Inferior parietal cortex (tissue), 1 donor: Measurements from ENCODE around the gene OMP.

Source experiments
- DNase-seq: peaks from one replicate; pipeline ENCODE4 v3.0.0-alpha.2; 2016; ENCODE audit errors: extremely low spot score

The OMP gene

DNA sequence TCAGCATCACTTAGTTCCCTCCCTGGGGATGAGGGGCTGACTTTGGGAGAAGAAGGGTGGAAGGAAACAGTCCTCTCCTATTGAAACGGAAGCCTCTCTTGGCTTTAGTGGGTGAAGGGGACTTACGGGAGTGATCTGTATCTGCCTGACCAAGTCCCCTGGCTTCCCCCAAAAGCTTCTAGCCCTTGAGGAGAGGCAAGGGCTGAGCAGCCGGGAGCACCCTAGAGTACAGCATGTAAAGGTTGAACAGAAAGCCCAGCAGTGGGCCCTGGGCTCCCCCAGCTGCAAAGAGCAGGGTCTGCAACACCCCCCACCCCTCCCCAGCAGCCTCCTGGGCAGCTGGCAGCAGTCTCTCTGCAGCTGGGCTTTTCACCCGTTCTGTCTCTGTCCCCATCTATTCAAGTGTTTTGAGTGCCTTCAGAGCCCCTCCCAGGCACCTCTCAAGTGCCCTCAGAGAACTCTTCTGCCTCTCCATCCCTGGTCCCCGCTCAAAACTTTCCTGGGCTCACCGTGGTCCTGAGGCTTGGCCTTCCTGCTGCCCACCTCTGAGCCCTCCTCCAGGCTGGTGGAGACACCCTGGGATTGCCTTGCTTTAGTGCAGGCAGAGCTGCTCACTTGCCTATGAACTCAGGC is 33.2 kb upstream of the OMP start:
- DNase-seq, result no peak

DNA sequence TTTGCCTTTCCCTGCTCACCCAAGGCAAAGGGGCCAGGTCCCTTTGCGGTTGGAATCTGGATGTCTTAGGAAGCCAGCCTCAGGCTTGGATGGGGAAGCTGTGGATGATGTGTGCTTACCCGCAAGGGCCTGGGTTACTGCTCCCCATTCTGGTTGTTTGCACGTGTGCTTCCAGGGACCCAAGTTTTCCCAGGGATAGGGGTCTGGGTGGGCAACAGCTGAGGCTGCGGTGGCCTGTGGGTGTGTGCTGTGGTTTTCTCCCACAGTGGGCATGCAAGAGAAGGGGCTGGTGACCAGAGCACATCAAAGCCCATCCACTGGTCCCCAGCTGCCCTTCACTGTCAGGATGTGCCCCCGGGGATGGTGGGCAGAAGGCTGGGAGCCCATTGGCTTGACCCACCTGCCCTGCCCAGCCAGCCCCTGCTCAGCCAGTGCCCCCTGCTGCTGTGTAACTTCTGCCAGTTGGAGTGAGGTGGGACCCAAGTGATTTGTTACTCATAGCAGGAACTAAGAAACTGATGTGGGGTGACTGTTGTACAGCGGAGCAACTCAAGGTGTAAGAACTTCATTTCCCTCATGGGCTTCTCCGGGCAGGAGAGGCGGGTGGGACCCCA is 32.6 kb upstream of the OMP start:
- DNase-seq, result no peak

DNA sequence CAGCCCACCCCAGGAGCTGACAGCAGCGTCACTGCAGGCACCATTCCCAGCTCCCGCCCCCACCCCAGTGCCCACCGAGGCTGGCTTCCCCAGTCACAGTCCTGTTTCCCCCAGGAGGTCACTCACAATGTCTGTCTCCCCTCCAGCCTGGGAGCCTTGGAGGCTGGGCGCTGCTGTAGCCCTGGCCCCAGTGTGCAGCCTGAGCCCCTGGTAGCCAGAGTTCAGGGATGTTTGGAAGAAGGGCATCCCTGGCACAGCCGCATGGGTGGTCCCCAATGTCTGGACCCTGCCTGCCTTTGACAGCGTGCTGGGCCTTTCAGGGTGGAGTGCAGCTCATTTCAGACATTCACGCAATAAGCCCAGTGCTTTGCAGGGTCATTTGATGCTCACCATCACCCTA is 31.6 kb upstream of the OMP start:
- DNase-seq, result no peak

DNA sequence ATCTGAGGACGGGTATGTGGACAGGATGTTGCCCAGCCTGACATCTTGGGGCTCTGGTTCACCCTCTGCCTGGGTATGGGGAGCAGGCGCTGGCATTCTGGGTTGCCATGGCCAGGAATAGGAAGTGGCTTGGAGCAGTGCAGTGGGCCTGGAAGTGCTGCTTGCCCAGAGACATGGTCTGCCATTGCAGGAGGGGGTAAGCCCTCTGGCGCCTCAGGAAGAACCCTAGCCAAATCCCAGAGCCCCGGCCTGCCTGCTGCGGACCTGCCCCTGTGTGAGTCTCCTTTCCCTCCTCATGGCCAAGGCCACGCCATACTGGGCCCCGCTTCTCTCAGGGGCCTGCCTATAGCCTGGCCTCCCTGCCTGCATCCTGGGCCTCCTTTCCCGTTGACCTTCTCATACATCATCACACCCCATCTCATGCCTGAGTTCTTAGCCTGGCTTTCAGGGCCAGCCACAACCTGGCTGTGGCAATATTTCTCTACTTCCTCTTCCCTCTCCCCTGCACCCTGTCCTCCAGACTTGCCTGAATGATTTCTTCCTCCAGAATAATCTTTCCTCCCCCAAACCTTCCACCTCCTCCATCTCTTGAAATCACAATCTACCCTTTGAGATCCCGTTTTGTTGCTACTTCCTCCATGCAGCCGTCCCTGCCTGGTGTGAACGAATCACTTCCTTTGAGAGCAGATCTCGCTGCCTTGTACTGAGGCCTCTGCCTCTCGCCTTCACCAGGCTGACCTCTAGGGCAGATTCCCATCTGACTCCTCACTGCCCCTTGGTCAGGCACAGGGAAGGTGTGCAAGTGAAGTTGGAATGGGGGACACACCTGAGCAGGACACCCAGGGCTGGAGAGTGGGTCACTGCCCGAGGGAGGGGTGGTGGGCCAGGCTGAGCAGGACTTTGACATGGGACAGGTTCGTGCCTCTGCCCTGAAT is 30.7 kb upstream of the OMP start:
- DNase-seq, result no peak

DNA sequence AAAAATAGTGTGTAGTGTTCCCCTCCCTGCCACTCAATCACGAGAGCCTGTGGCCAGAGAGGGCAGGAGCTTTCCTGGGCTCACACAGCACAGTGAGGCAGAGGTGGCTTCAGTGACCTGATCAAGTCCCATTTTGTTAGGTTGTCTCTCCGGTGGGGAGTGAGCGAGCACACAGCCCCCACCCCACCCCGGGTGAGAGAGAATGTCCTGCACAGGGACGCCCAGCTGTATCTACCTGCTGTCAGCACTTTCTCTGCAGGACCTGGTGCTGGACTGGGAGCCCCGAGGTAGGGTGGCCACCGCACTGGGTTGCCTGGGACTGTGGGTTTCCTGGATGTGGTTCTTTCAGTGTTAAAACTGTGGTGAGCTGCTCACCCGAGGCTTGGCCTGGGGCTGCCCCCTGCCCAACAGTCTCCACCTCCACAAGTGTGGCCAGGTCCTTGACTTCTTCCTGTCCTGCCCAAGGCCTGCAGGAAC is 29.8 kb upstream of the OMP start:
- no peak for DNase-seq

DNA sequence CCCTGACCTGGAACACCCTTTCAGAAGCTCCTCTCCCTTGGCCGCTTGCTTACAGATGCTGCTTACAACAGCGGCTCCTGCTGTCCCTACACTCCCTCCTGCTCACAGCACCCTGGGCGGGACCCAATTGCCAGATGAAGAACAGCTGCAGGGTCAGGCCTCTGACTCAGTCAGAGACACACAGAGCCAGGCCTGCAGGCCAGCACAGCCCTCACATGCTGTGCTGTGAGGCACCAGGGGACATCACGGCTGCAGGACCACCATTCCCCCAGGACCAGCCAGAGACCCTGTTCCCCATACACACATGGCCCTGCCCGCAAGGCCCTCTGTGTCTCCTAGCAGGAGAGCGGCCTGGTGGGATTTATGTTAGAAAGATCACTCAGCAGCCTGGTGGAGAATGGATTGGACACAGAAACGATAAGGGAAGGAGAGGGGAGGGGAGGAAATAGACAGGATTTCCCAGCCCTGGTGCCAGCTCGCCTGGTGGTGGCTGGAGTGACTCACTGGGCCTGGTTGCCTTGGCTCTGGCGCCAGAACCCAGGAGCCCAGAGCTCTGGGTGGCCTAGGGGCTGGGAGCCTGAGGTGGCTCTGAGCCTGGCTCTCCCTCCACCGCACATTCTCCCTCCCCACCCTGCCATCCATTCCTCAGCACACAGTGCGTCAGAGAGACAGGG is 29.2 kb upstream of the OMP start:
- no peak for DNase-seq

DNA sequence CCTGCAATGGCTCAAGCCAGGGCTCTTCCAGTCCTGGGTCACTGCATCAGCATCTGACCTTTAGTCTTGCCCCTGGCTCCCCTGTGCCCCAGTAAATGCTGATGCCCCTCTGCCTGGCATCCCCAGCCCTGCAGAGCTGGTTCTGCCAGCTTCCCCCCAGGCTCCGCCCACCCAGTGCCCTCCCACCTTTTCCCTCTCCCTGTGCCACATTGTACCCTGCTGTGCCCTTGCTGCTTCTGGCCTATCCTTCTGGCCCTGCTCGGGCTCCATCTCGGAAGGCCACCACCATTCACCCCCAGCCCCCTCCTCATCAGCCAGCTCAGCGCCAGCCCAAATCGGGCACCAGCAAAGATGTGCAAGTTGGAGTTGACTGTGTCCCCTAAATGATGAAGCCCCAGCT is 28.4 kb upstream of the OMP start:
- no peak for DNase-seq

DNA sequence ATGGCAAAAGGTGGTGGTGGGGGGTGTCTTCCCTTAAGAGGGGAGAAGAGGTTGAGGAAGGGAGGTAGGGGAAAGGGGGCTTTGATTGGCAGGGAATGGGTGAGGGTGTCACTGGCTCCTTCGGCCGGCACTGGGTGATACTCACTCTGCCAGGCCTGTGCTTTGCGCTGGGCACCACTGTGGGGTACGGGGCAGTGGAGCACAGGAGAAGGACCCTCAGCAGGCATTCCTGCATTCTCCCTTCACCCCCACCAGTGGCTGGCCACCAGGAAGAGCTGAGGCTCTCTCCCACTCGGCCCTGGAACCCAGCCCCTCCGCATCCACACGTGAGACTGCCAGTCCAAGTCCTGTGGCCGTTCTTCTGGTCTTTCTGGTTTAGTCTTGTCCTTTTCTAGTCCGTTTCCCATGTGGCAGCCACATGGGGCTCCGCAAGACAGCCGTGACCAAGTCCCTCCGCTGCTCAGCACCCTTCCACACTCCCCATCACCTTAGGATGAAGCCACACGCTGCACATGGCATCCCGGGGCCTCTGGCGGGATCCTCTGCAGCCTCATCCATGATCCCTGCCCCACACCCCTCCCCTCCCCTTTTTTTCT is 27.9 kb upstream of the OMP start:
- DNase-seq, result no peak

DNA sequence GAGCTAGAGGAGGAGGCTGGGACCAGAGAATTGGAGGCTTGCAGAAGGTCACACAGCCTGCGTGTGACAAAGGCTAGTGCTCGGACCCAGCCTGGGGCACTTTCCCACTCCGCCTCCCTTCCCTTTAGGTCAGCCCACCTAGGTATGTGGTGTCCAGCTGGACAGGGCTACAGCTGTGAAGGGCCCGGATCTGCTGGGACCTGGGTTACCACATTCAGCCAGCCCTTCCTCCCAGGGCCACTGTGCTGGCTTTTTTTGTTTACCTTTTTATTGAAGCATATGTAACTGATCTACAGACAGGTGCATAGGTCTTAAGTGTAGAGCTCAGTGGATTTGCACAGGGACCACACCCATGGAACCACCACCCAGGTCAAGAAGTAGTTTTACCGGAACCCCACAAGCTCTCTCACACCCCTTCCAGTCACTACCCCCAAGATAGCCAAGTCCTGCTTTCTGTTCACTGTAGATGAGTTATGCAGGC is 27.2 kb upstream of the OMP start:
- no peak for DNase-seq

DNA sequence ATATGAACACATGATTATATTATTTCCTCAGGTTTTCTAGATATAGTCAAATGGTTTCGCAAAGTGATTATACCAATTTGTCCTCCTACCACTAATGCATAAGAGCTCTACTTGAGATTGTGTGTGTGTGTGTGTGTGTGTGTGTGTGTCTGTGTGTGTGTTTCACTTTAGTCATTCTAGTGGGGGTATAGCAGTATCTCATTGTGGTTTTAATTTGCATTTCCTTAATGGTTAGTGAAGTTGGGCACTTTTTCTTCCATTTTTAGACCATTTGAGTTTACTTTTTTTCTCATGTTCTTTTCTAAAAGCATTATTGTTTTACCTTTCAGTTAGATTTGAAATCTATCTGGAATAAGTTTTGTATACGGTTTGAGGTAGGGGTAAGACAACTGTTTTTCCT is 23.0 kb upstream of the OMP start:
- no peak for DNase-seq

DNA sequence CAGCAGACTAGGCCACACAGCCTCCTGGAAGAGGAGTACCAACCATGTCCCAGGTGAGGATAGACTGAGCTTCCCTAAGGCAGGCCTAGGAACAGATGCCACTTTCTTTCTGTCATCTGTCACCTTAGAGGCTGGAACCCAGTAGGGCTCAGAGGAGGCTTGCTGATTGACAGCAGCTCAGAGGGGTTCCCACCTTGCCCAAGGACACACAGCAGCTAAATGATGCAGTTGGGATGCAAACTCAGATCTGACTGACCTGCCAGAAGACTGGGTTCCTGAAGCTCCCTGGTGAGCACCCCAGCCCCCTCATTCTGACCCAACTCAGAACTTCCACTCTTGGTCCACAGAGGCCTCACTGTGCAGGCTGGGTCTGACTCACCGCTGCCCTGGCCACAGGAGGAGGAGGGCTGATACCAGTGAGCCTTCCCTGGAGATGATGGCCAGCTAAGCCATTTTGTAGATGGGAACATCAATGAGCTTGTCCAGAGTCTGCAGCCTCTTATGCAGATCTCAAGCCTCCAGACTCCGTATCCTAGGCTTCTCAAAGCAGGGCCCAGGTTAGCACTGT is 21.9 kb upstream of the OMP start:
- no peak for DNase-seq

DNA sequence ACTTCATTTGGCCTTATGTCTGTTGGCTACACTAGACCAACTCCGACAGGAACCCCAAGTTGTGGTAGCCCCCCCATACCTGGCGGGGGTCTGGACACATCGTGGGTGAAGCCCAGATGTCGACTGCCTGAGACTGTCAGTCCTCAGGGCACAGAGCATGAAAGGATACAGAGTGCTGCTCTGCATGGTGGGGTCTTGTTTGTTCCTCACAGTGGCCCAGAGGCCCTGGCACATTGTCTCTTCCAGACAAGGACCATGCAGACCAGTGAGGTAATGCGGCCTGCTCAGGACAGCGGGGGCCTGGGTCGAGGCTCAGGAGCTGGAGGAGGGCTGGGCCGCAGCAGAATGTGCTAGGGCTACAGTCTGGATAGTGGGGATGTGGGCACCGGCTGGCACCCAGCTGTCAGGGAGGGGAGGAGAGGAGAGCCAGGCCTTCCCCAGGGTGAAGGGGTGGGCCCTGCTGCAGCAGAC is 21.2 kb upstream of the OMP start:
- no peak for DNase-seq

DNA sequence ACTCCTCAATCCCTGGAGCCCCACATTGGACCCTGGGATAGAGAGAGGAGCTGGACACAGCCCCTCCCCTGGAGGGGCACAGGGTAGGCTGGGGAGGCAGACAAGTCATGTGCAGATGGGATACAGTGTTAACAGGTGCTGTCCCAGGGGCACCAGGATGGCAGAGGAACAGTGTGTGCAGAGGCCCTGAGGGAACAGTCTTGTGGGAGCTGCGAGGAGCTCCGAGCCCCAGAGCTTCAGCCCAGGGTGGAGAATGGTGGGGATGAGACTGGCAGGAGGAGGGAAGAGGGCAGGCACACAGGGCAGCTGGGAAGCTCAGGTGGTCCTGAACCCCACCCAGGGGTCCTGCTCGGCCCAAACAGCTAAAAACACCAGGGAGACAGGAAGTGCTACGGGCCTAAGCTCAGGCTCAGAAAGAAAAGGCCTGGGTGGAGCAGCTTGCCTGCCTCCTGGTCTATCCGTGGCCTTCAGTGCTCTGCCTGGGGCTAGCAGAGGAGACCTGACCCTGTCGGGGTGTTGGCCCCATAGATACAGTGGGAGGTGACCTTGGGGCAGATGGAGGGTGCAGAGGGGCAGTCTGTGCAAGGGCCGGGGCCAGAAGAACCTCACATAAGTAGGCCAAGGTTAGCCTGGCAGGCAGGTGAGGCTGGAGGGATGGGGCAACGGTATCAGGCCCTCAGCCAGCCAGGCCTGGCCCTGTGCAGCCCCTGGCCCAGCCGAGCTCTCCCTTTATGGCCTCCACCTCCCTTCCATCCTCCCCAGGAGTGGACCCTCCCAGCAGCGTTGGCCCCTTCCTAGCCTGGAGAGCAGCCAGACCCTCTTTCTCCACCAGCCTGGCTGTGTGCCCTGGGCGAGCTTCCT is 20.4 kb upstream of the OMP start:
- DNase-seq, result no peak

DNA sequence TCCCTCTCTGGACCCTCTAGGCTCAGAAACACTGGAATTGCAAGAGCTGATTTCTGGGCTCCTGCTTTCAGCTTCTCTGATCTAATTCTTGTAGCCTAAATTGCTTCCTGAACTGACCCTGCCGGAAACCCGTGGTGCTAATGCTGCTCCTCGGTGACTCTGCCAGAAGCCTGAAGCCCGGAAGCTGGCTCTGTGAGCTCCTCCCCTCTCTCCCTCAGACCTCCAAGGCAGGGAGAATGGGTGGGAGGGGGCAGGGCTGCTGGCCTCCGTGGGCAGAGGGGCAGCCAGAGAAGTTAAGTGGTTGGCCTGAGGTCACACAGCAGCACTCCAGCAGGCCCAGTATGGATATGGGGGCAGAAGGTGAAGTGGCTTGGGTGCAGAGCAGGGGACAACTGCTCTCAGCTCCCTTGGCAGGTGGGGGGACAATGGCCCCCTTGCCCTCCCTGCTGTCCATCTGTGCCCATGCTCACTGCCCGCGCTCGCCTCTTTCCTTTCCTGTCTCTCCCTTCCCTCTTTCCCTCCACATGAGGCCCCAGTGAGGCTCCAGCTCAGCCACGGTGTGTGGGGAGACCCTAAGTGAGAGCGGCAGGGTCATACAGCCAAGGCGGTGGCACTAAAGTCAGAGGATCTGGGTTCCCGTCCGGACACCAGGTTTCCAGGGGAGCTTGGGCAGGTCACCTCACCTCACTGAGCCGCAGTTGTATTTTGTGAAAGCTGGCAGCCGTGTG is 19.6 kb upstream of the OMP start:
- no peak for DNase-seq

DNA sequence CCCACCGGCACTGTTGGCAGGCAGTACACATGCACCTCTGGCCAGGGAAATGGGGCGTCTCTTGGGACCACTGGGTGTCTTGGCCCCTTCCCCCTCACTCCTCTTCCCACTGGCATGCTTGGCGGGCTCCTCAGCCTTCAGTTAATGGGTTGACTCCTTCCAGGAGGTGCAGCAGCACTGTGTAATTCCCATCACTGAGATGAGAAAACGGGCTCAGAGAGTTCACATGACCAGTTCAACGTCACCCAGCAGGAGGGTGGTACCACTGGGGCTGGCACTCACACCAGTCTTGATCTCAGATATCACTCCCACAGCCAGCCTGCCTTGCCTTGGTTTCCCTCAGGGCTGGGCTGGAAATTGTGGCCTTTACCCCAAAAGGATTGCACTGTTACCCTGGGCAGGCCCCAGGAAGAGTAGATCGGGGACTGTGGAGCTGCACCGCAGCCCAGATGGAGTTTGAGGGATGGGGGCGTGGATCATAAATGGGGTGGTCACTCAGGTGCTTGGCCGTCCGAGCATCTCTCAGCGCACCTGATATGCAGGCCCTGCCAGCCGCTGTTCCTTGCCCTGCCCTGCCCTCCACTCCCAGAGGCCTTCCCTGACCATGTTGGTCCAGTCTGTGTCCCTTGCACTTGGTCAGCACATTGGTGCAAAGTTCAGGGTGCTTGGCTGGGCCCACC is 18.9 kb upstream of the OMP start:
- no peak for DNase-seq

DNA sequence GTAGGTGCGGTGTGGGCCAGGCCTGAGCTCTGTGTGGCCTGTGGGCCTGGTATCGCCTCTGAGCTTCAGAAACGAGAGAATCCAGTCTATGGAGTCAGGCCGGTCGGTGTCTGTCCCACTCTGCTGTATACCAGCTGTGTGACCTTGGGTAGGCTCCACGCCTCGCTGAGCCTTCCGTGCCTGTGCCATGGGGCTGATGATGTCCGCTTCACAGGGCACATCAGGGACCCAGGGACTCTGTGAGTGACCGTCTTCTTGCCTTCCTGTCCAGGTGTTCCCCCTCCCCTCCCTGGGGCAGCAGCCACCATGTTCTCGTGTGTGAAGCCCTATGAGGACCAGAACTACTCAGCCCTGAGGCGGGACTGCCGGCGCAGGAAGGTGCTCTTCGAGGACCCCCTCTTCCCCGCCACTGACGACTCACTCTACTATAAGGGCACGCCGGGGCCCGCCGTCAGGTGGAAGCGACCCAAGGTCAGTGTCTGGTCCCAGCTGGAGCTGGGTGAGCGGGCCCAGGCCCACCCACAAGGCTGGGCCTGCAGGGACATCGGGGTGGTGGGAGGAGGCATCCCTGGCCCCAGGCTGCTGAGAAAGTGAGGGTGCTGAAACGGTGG is 18.0 kb upstream of the OMP start:
- no peak for DNase-seq

DNA sequence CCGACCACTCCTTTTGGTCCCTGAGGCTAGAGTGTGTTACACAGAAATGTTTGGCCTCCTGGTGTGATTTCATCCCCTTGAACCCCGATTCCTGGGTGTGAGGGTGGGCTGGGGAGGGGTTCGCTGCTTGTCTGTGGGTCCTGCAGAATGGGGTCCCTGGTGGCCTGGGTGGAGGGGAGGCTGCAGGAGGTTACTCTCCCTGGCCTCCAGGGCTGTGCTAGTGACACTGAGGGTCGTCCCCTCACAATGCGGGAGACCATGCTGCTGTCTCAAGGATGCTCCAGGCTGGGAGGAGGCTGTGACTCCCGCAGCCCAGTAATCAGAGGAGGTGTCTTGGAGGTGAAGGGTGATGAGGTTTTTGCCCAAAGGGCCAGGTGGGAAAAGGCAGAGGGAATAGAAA is 17.0 kb upstream of the OMP start:
- no peak for DNase-seq
